Measurements from ENCODE around the gene PJVK. TPM values are rescaled to one million over a fixed set of nuclear protein-coding genes. Genes with fewer than 3 reads are reported as not detected.
"Not testable (repeated sequence)": the region's sequence is repeated elsewhere in the genome, so short reads cannot be mapped to it uniquely, and the experiment has no call there.

PJVK gene
- total RNA-seq, result 10 to 100 TPM in 1 of 8 experiments, 1 to 10 TPM in 7; 1.8 to 12.0 (median 4.5) TPM

GRCh38 chr2:178450774-178451525 is at the start of gene PJVK, which contains the start of gene PRKRA:
Gene PJVK (plus strand): TSS chr2:178451378. CDS start chr2:178453410, 2,032 bp downstream.
Gene PRKRA (minus strand): TSS chr2:178451175. CDS start chr2:178451030, 145 bp downstream.
- peak; percentile 86 to 93 (median 91) for ATAC-seq (replicated peaks in 6 of 8)
- peak within 1 kb of the TSS; percentile 77 to 94 (median 85) for H3K4me3 ChIP-seq
- H3K4me1 ChIP-seq (replicated peaks in 1 of 2), result peaks cover 16 to 26% of the 10 kb centered on the region in 2 donors
- H3K27ac ChIP-seq, result peak within 1 kb of the TSS; percentile 99
- in situ Hi-C loops (cut with MboI; ENCODE audit: low pct_unique_long_range_greater_than_20kb in 2 of 9, low sequenced_read_pairs in 9 of 9, unreplicated experiment in 9 of 9), result no loop called here
- 0 to 5% (median 2%) methylated on average over 2 to 8 of the region's 76 CpGs; no CpG with 5 or more reads in 7 of the 10 experiments for WGBS, 10 experiments

GRCh38 chr2:178401994-178402437 is 49.2 kb upstream of the PJVK start:
- no peaks in the 10 kb centered on the region for H3K4me1 ChIP-seq (replicated peaks in 1 of 2)
- H3K27ac ChIP-seq, result no peak overlapping the region
- in situ Hi-C loops (cut with MboI; ENCODE audit: low pct_unique_long_range_greater_than_20kb in 2 of 9, low sequenced_read_pairs in 9 of 9, unreplicated experiment in 9 of 9), result loop anchor here in 5 of 9 experiments (25.0 kb wide), 2 partner anchors 265 to 290 kb away; partner anchors contain the start of gene RBM45 (in 1 of the 5)
- 67 to 95% (median 82%) methylated on average over 1 to 6 of the region's 6 CpGs for WGBS, 10 experiments
- no peak overlapping the region for H3K4me3 ChIP-seq
- ATAC-seq (replicated peaks in 6 of 8), result no peak

- no peak overlapping the region for H3K4me3 ChIP-seq
- H3K4me1 ChIP-seq (replicated peaks in 1 of 2), result no peaks in the 10 kb centered on the region
- in situ Hi-C loops (cut with MboI; ENCODE audit: low pct_unique_long_range_greater_than_20kb in 2 of 9, low sequenced_read_pairs in 9 of 9, unreplicated experiment in 9 of 9), result loop anchor here in 5 of 9 experiments (25.0 kb wide), 2 partner anchors 266 to 291 kb away; partner anchors contain the start of gene RBM45 (in 1 of the 5)
- ATAC-seq (replicated peaks in 6 of 8), result peak in 1 of 8 experiments; percentile 18
- WGBS, 10 experiments, result 42 to 100% (median 87%) methylated on average over 1 to 3 of the region's 3 CpGs; no CpG with 5 or more reads in 1 of the 10 experiments
- H3K27ac ChIP-seq, result no peak overlapping the region
Observed at GRCh38 chr2:178403671-178404306, 47.4 kb upstream of the PJVK start.

GRCh38 chr2:178404368-178404767 is 46.8 kb upstream of the PJVK start:
- Histone ChIP-seq H3K27ac (no peak overlapping the region), H3K4me3 (no peak overlapping the region), H3K4me1 (replicated peaks in 1 of 2) (no peaks in the 10 kb centered on the region)
- WGBS, 10 experiments, result 0 to 82% (median 73%) methylated on average over 1 to 4 of the region's 4 CpGs
- in situ Hi-C loops (cut with MboI; ENCODE audit: low pct_unique_long_range_greater_than_20kb in 2 of 9, low sequenced_read_pairs in 9 of 9, unreplicated experiment in 9 of 9), result loop anchor here in 5 of 9 experiments (25.0 kb wide), 2 partner anchors 267 to 292 kb away; partner anchors contain the start of gene RBM45 (in 1 of the 5)
- peak in 4 of 8 experiments; percentile 19 to 94 (median 70) for ATAC-seq (replicated peaks in 6 of 8)

- in situ Hi-C loops (cut with MboI; ENCODE audit: low pct_unique_long_range_greater_than_20kb in 2 of 9, low sequenced_read_pairs in 9 of 9, unreplicated experiment in 9 of 9), result loop anchor here in 5 of 9 experiments (25.0 kb wide), 2 partner anchors 272 to 297 kb away; partner anchors contain the start of gene RBM45 (in 1 of the 5)
- H3K4me1 ChIP-seq (replicated peaks in 1 of 2), result no peaks in the 10 kb centered on the region
- H3K4me3 ChIP-seq, result no peak overlapping the region
- WGBS, 10 experiments, result 22 to 92% (median 87%) methylated on average over 4 to 5 of the region's 5 CpGs; no CpG with 5 or more reads in 1 of the 10 experiments
- H3K27ac ChIP-seq, result no peak overlapping the region
- no peak for ATAC-seq (replicated peaks in 6 of 8)
Observed at GRCh38 chr2:178409261-178409660, 41.9 kb upstream of the PJVK start.

GRCh38 chr2:178412047-178412446 is 39.1 kb upstream of the PJVK start:
- Histone ChIP-seq H3K27ac (no peak overlapping the region), H3K4me3 (no peak overlapping the region), H3K4me1 (replicated peaks in 1 of 2) (peaks cover 0 to 9% of the 10 kb centered on the region in 2 donors)
- ATAC-seq (replicated peaks in 6 of 8), result no peak
- 80 to 100% (median 93%) methylated on average over 1 to 3 of the region's 3 CpGs for WGBS, 10 experiments
- in situ Hi-C loops (cut with MboI; ENCODE audit: low pct_unique_long_range_greater_than_20kb in 2 of 9, low sequenced_read_pairs in 9 of 9, unreplicated experiment in 9 of 9), result loop anchor here in 6 of 9 experiments (10.0 to 25.0 kb wide), 3 partner anchors 275 to 300 kb away; partner anchors contain the start of gene RBM45 (in 2 of the 6)

- not testable (repeated sequence) for ATAC-seq (replicated peaks in 6 of 8); H3K27ac ChIP-seq; H3K4me1 ChIP-seq (replicated peaks in 1 of 2); H3K4me3 ChIP-seq
- WGBS, 10 experiments, result 60 to 100% (median 98%) methylated on average over 2 to 8 of the region's 8 CpGs; no CpG with 5 or more reads in 2 of the 10 experiments
- in situ Hi-C loops (cut with MboI; ENCODE audit: low pct_unique_long_range_greater_than_20kb in 2 of 9, low sequenced_read_pairs in 9 of 9, unreplicated experiment in 9 of 9), result loop anchor here in 6 of 9 experiments (10.0 to 25.0 kb wide), 3 partner anchors 275 to 300 kb away; partner anchors contain the start of gene RBM45 (in 2 of the 6)
Observed at GRCh38 chr2:178412453-178412852, 38.7 kb upstream of the PJVK start.

GRCh38 chr2:178413472-178414265 is 37.5 kb upstream of the PJVK start:
- in situ Hi-C loops (cut with MboI; ENCODE audit: low pct_unique_long_range_greater_than_20kb in 2 of 9, low sequenced_read_pairs in 9 of 9, unreplicated experiment in 9 of 9), result loop anchor here in 6 of 9 experiments (10.0 to 25.0 kb wide), 3 partner anchors 276 to 301 kb away; partner anchors contain the start of gene RBM45 (in 2 of the 6)
- H3K4me3 ChIP-seq, result peak overlapping the region; percentile 47 to 80 (median 52)
- peaks cover 0 to 9% of the 10 kb centered on the region in 2 donors for H3K4me1 ChIP-seq (replicated peaks in 1 of 2)
- ATAC-seq (replicated peaks in 6 of 8), result peak; percentile 65 to 86 (median 74)
- WGBS, 10 experiments, result 0 to 4% (median 0%) methylated on average over 1 to 11 of the region's 45 CpGs; no CpG with 5 or more reads in 2 of the 10 experiments
- H3K27ac ChIP-seq, result peak overlapping the region; percentile 94 to 95

GRCh38 chr2:178414266-178415247 is 36.6 kb upstream of the PJVK start:
- in situ Hi-C loops (cut with MboI; ENCODE audit: low pct_unique_long_range_greater_than_20kb in 2 of 9, low sequenced_read_pairs in 9 of 9, unreplicated experiment in 9 of 9), result loop anchor here in 6 of 9 experiments (10.0 to 25.0 kb wide), 3 partner anchors 277 to 302 kb away; partner anchors contain the start of gene RBM45 (in 2 of the 6)
- peak overlapping the region; percentile 94 to 95 for H3K27ac ChIP-seq
- peak; percentile 74 to 93 (median 90) for ATAC-seq (replicated peaks in 6 of 8)

GRCh38 chr2:178415979-178416378 is 35.2 kb upstream of the PJVK start:
- no peak for ATAC-seq (replicated peaks in 6 of 8)
- in situ Hi-C loops (cut with MboI; ENCODE audit: low pct_unique_long_range_greater_than_20kb in 2 of 9, low sequenced_read_pairs in 9 of 9, unreplicated experiment in 9 of 9), result loop anchor here in 6 of 9 experiments (10.0 to 25.0 kb wide), 3 partner anchors 279 to 304 kb away; partner anchors contain the start of gene RBM45 (in 2 of the 6)
- Histone ChIP-seq H3K4me1 (replicated peaks in 1 of 2) (peaks cover 0 to 9% of the 10 kb centered on the region in 2 donors), H3K27ac (no peak overlapping the region), H3K4me3 (peak overlapping the region in 1 of 5 donors; percentile 2)

More at GRCh38 chr2:178414266-178415247, 36.6 kb upstream of the PJVK start:
- peaks cover 0 to 9% of the 10 kb centered on the region in 2 donors for H3K4me1 ChIP-seq (replicated peaks in 1 of 2)
- 0 to 33% (median 13%) methylated on average over 2 to 16 of the region's 21 CpGs for WGBS, 10 experiments
- peak overlapping the region; percentile 47 to 80 (median 52) for H3K4me3 ChIP-seq

GRCh38 chr2:178417916-178418315 is 33.3 kb upstream of the PJVK start:
- no peak for ATAC-seq (replicated peaks in 6 of 8)
- WGBS, 10 experiments, result 80 to 100% (median 94%) methylated on average over 1 to 3 of the region's 3 CpGs
- no peak overlapping the region for H3K4me3 ChIP-seq
- H3K4me1 ChIP-seq (replicated peaks in 1 of 2), result peaks cover 0 to 9% of the 10 kb centered on the region in 2 donors
- in situ Hi-C loops (cut with MboI; ENCODE audit: low pct_unique_long_range_greater_than_20kb in 2 of 9, low sequenced_read_pairs in 9 of 9, unreplicated experiment in 9 of 9), result loop anchor here in 6 of 9 experiments (10.0 to 25.0 kb wide), 3 partner anchors 281 to 306 kb away; partner anchors contain the start of gene RBM45 (in 2 of the 6)
- H3K27ac ChIP-seq, result no peak overlapping the region

Measured in motor neuron (in vitro differentiated cells).